ENCODE data around the gene CRELD2. TPM values are rescaled to one million over a fixed set of nuclear protein-coding genes. Genes with fewer than 3 reads are reported as not detected.
A peak's percentile ranks its signal among the peaks of the same experiment; 100 is the strongest.

The CRELD2 gene
- total and polyA plus RNA-seq, 8 donors, result 19.4 to 83.0 (median 38.0) TPM

- Histone ChIP-seq H3K9me3 (no peaks in the 10 kb centered on the region), H3K4me3 (peak overlapping the region; percentile 41 to 54 (median 50)), H3K27me3 (no peaks in the 10 kb centered on the region), H3K4me1 (peaks cover 57 to 89% (median 73%) of the 10 kb centered on the region in 4 donors), H3K36me3 (no peaks in the 10 kb centered on the region), H3K27ac (peak overlapping the region; percentile 91 to 99 (median 94))
- peak; percentile 88 to 93 for DNase-seq
- intact Hi-C loops (cut with DNase I; ENCODE audit: low total_unique reads), result no loop called here
- WGBS, 5 donors, result 4 to 13% (median 10%) methylated on average over 3 to 56 of the region's 56 CpGs
- no peak for TF ChIP-seq CTCF (IDR thresholded peaks at IDR 0.05)
- TF ChIP-seq POLR2A (IDR thresholded peaks at IDR 0.05), result no peak
- no peak for TF ChIP-seq EP300 (IDR thresholded peaks at IDR 0.05)
- TF ChIP-seq POLR2AphosphoS5 (IDR thresholded peaks at IDR 0.05), result no peak
Observed at GRCh38 chr22:49934891-49935557, 16.6 kb downstream of the CRELD2 start.

GRCh38 chr22:49935561-49935960 lies 17.1 kb downstream of the CRELD2 start:
- Histone ChIP-seq H3K4me3 (peak overlapping the region; percentile 41 to 54 (median 50)), H3K27me3 (no peaks in the 10 kb centered on the region), H3K9me3 (no peaks in the 10 kb centered on the region), H3K27ac (peak overlapping the region; percentile 93 to 99 (median 94)), H3K4me1 (peaks cover 54 to 84% (median 69%) of the 10 kb centered on the region in 4 donors), H3K36me3 (no peaks in the 10 kb centered on the region)
- intact Hi-C loops (cut with DNase I; ENCODE audit: low total_unique reads), result no loop called here
- 0 to 5% (median 5%) methylated on average over 2 to 15 of the region's 16 CpGs; no CpG with 5 or more reads in 2 of the 5 donors for WGBS, 5 donors
- DNase-seq, result no peak
- TF ChIP-seq POLR2AphosphoS5 (IDR thresholded peaks at IDR 0.05) (no peak), CTCF (IDR thresholded peaks at IDR 0.05) (no peak), EP300 (IDR thresholded peaks at IDR 0.05) (no peak), POLR2A (IDR thresholded peaks at IDR 0.05) (no peak)

- Histone ChIP-seq H3K27me3 (no peaks in the 10 kb centered on the region), H3K4me1 (peaks cover 47 to 77% (median 64%) of the 10 kb centered on the region in 4 donors), H3K36me3 (no peaks in the 10 kb centered on the region), H3K4me3 (peak overlapping the region; percentile 41 to 54 (median 50)), H3K9me3 (no peaks in the 10 kb centered on the region), H3K27ac (peak overlapping the region; percentile 93 to 99 (median 94))
- WGBS, 5 donors, result 3 to 9% (median 6%) methylated on average over 19 to 52 of the region's 52 CpGs
- peak; percentile 94 to 95 for DNase-seq
- TF ChIP-seq CTCF (IDR thresholded peaks at IDR 0.05) (no peak), POLR2AphosphoS5 (IDR thresholded peaks at IDR 0.05) (peak in 2 of 3 donors; percentile 87 to 91)
- intact Hi-C loops (cut with DNase I; ENCODE audit: low total_unique reads), result no loop called here
Observed at GRCh38 chr22:49936018-49936972, 17.9 kb downstream of the CRELD2 start.

GRCh38 chr22:49936973-49937757 lies 18.7 kb downstream of the CRELD2 start:
- Histone ChIP-seq H3K27ac (peak overlapping the region; percentile 93 to 99 (median 94)), H3K4me1 (peaks cover 43 to 68% (median 60%) of the 10 kb centered on the region in 4 donors), H3K27me3 (no peaks in the 10 kb centered on the region), H3K4me3 (peak overlapping the region in 2 of 4 donors; percentile 41 to 46), H3K36me3 (no peaks in the 10 kb centered on the region), H3K9me3 (no peaks in the 10 kb centered on the region)
- DNase-seq, result peak; percentile 57 to 77
- intact Hi-C loops (cut with DNase I; ENCODE audit: low total_unique reads), result no loop called here
- 42 to 57% (median 45%) methylated on average over 7 to 21 of the region's 21 CpGs for WGBS, 5 donors
- no peak for TF ChIP-seq CTCF (IDR thresholded peaks at IDR 0.05)
- TF ChIP-seq POLR2AphosphoS5 (IDR thresholded peaks at IDR 0.05), result peak in 2 of 3 donors; percentile 30 to 40

Measured in stomach (tissue), 9 donors.